Skeletal muscle satellite cell (primary cell): Measurements from ENCODE around the gene GTF2A1L.
"Not testable (repeated sequence)": the region's sequence is repeated elsewhere in the genome, so short reads cannot be mapped to it uniquely, and the experiment has no call there.

ENCODE experiments used
- H3K27me3 ChIP-seq: 2 replicates; pipeline ENCODE4 v1.7.0; 2013; ENCODE audit warnings: low read length; ENCODE audit not compliant: control insufficient read depth, insufficient read depth
- H3K36me3 ChIP-seq: 2 replicates; pipeline ENCODE4 v1.7.0; 2013; ENCODE audit warnings: mild to moderate bottlenecking, control low read depth, low read length; ENCODE audit not compliant: insufficient read depth
- H3K4me1 ChIP-seq: 2 replicates; pipeline ENCODE4 v1.7.0; 2013; ENCODE audit warnings: low read length; ENCODE audit not compliant: control insufficient read depth, insufficient read depth
- H3K4me2 ChIP-seq: 2 replicates; pipeline ENCODE4 v1.7.0; 2013; ENCODE audit warnings: mild to moderate bottlenecking, low read length
- H3K4me3 ChIP-seq: 2 replicates; pipeline ENCODE4 v1.7.0; 2013; ENCODE audit warnings: low read length
- H3K9ac ChIP-seq: 2 replicates; pipeline ENCODE4 v1.7.0; 2013; ENCODE audit warnings: mild to moderate bottlenecking, low read depth, low read length, moderate library complexity
- H3K9me3 ChIP-seq: replicated peaks from 2 replicates; pipeline ENCODE4 v1.7.0; 2013; ENCODE audit warnings: mild to moderate bottlenecking, control low read depth, low read length

The GTF2A1L gene

GRCh38 chr2:48674933-48675332, 57.3 kb downstream of the GTF2A1L start:
- Histone ChIP-seq H3K4me3 (no peak overlapping the region), H3K27me3 (no peaks in the 10 kb centered on the region), H3K9ac (no peak overlapping the region)

GRCh38 chr2:48677450-48677849, 59.8 kb downstream of the GTF2A1L start:
- Histone ChIP-seq H3K4me2 (no peak overlapping the region), H3K9ac (no peak overlapping the region), H3K27me3 (no peaks in the 10 kb centered on the region), H3K9me3 (no peaks in the 10 kb centered on the region), H3K36me3 (no peaks in the 10 kb centered on the region), H3K4me3 (no peak overlapping the region), H3K4me1 (no peaks in the 10 kb centered on the region)

More at GRCh38 chr2:48674933-48675332, 57.3 kb downstream of the GTF2A1L start:
- no peaks in the 10 kb centered on the region for H3K36me3 ChIP-seq
- no peaks in the 10 kb centered on the region for H3K4me1 ChIP-seq
- H3K9me3 ChIP-seq: no peaks in the 10 kb centered on the region
- no peak overlapping the region for H3K4me2 ChIP-seq

DNA sequence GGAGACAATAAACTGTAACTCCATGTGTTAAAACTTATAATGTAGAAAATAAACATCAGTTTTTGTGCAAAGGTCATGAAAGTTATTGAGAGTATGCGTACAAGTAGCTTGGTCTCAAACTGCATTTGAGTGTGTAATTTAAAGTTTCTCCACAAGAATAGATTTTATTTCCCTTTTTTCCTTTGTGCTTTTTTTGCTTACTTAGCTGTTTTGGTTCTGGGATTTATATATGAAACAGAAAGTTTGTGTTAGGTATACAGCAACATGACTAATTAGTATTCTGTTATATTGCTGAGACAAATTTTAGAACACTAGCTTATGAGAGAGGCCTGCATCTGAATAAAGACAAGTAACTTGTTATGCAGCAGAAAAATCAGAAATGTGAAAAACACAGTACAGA, 67.5 kb downstream of the GTF2A1L start:
- Histone ChIP-seq H3K4me2 (no peak overlapping the region), H3K9me3 (no peaks in the 10 kb centered on the region), H3K36me3 (no peaks in the 10 kb centered on the region), H3K4me3 (no peak overlapping the region), H3K27me3 (no peaks in the 10 kb centered on the region), H3K4me1 (no peaks in the 10 kb centered on the region), H3K9ac (no peak overlapping the region)

- no peak overlapping the region for H3K9ac ChIP-seq
- H3K36me3 ChIP-seq: no peaks in the 10 kb centered on the region
- no peak overlapping the region for H3K4me3 ChIP-seq
- H3K27me3 ChIP-seq: no peaks in the 10 kb centered on the region
- H3K4me1 ChIP-seq: no peaks in the 10 kb centered on the region
- no peaks in the 10 kb centered on the region for H3K9me3 ChIP-seq
- no peak overlapping the region for H3K4me2 ChIP-seq
Measured at GRCh38 chr2:48691935-48692691, 74.5 kb downstream of the GTF2A1L start.

- Histone ChIP-seq H3K4me2 (no peak overlapping the region), H3K27me3 (no peaks in the 10 kb centered on the region), H3K9ac (no peak overlapping the region), H3K9me3 (no peaks in the 10 kb centered on the region), H3K4me3 (no peak overlapping the region), H3K4me1 (no peaks in the 10 kb centered on the region), H3K36me3 (no peaks in the 10 kb centered on the region)
Measured at GRCh38 chr2:48693066-48693465, 75.4 kb downstream of the GTF2A1L start.

DNA sequence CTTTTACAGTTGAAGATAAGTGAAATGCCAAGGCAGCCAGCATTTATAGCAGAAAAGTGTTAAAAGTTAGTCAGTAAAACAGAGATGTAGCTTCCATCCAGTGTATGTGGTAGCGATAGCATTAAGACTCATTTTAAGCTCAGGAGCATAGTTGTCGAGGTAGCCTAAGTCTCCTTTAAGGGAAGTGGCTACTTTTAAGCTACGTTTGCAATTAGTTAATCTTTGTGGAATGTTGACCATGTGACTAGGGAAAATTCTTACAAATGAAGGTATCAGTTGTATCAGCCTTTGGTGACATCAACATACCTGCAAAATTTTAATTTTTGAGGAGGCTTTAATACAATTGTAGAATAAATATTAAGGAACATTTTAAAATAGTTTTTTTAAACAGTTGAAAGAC, 76.0 kb downstream of the GTF2A1L start:
- H3K36me3 ChIP-seq: no peaks in the 10 kb centered on the region
- H3K4me2 ChIP-seq: no peak overlapping the region
- H3K9ac ChIP-seq: no peak overlapping the region
- no peak overlapping the region for H3K4me3 ChIP-seq
- H3K27me3 ChIP-seq: no peaks in the 10 kb centered on the region
- H3K9me3 ChIP-seq: no peaks in the 10 kb centered on the region
- no peaks in the 10 kb centered on the region for H3K4me1 ChIP-seq

DNA sequence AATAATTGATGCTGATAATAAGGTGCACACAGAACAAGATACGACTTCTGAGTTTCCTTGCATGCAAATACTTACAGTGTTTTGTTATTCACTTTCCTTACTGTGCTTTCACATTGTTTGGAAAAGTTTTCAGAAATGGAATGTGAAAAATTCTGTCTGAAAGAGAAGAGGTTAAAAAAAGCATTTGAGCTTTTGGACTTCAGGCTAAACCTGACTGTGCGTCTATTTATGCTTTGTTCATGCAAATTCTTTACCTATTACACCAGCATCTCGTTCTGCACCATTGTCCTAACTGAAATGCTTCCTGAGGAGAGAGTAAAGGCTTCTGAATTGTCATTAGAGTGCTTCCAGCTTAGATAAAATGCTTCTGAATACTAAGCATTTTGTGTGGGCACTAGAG, 76.5 kb downstream of the GTF2A1L start:
- no peaks in the 10 kb centered on the region for H3K27me3 ChIP-seq

DNA sequence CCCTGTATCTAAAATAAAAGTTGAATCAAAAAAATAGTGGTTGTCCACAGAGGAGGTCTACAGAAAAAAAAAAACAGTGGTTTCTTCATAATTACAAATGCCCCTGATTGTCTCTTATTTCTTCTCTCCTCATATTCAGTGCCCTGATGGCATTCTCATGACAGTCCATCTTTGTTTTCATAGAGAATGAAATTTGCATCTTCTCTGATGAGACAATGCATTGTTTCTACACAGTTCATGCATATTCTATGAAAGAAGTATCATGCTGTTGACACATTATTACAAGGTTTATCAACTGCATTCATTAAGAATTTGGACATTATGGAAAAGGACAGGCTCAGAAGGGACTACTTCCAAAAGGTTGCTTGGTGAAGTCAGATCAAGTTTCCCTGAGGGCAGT, 78.3 kb downstream of the GTF2A1L start:
- Histone ChIP-seq H3K4me2 (no peak overlapping the region), H3K4me3 (no peak overlapping the region), H3K27me3 (no peaks in the 10 kb centered on the region), H3K4me1 (no peaks in the 10 kb centered on the region), H3K9me3 (no peaks in the 10 kb centered on the region), H3K36me3 (no peaks in the 10 kb centered on the region), H3K9ac (no peak overlapping the region)

More for the DNA sequence above, 76.5 kb downstream of the GTF2A1L start:
- H3K4me1 ChIP-seq: no peaks in the 10 kb centered on the region
- H3K9ac ChIP-seq: no peak overlapping the region
- H3K36me3 ChIP-seq: no peaks in the 10 kb centered on the region
- H3K4me3 ChIP-seq: no peak overlapping the region
- H3K4me2 ChIP-seq: no peak overlapping the region
- no peaks in the 10 kb centered on the region for H3K9me3 ChIP-seq

GRCh38 chr2:48696881-48697280, 79.2 kb downstream of the GTF2A1L start:
- H3K9ac ChIP-seq: no peak overlapping the region
- H3K4me3 ChIP-seq: no peak overlapping the region
- H3K27me3 ChIP-seq: no peaks in the 10 kb centered on the region
- no peaks in the 10 kb centered on the region for H3K4me1 ChIP-seq
- no peak overlapping the region for H3K4me2 ChIP-seq
- no peaks in the 10 kb centered on the region for H3K9me3 ChIP-seq
- H3K36me3 ChIP-seq: no peaks in the 10 kb centered on the region

DNA sequence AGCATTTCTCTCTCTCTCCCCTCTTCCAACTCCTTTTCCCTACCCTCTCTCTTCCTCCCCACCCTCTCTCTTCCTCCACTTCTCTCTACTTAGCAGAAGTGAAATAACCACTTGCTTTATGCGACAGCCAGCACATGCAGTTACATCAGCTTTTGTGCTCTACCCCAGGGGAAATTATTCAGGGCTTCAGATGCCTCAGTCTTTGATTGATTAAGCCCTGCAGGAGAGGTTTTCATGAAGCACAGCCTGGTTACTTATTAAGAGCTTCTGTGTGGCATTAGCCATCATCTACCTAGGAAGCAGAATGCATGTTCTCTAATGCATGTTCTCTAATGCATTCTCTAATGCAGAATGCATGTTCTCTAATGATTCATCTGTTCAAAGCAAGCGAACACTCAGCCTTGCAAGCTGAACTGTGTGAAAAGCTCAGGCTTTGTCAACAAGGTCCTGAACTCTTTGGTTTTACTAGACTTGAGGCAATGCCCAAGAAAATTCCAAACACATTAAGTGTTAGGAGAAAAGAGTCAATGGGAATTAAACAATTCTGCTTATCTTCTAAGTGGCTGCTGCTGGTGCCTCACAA, 81.8 kb downstream of the GTF2A1L start:
- H3K9me3 ChIP-seq: no peaks in the 10 kb centered on the region
- no peaks in the 10 kb centered on the region for H3K4me1 ChIP-seq
- no peaks in the 10 kb centered on the region for H3K36me3 ChIP-seq
- no peak overlapping the region for H3K4me2 ChIP-seq
- H3K27me3 ChIP-seq: no peaks in the 10 kb centered on the region
- H3K4me3 ChIP-seq: no peak overlapping the region
- no peak overlapping the region for H3K9ac ChIP-seq

DNA sequence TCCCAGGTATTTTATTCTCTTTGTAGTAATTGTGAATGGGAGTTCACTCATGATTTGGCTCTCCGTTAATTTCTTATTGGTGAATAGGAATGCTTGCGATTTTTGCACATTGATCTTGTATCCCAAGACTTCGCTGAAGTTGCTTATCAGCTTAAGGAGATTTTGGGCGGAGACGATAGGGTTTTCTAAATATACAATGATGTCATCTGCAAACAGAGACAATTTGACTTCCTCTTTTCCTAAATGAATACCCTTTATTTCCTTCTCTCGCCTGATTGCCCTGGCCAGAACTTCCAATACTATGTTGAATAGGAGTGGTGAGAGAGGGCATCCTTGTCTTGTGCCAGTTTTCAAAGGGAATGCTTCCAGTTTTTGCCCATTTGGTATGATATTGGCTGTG, 86.0 kb downstream of the GTF2A1L start:
- not testable (repeated sequence) for H3K9ac ChIP-seq, H3K9me3 ChIP-seq, H3K4me2 ChIP-seq, H3K4me1 ChIP-seq, H3K36me3 ChIP-seq, H3K4me3 ChIP-seq, H3K27me3 ChIP-seq

DNA sequence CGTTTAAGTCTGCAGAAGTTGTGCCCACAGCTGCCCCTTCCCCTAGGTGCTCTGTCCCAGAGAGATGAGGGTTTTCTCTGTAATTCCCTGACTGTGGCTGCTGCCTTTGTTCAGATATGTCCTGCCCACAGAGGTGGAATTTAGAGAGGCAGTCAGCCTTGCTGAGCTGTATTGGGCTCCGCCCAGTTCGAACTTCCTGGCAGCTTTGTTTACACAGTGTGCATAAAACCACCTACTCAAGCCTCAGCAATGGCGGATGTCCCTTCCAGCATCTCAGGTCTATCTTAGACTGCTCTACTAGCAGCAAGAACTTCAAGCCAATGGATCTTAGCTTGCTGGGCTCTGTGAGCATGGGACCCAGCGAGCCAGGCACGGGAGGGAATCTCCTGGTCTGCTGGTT, 89.8 kb downstream of the GTF2A1L start:
- H3K9ac ChIP-seq: no peak overlapping the region
- no peak overlapping the region for H3K4me2 ChIP-seq
- peaks cover 6% of the 10 kb centered on the region for H3K4me1 ChIP-seq

More for the DNA sequence above, 89.8 kb downstream of the GTF2A1L start:
- no peak overlapping the region for H3K4me3 ChIP-seq
- no peaks in the 10 kb centered on the region for H3K9me3 ChIP-seq
- no peaks in the 10 kb centered on the region for H3K36me3 ChIP-seq
- H3K27me3 ChIP-seq: no peaks in the 10 kb centered on the region
